NCI-H460 (cell line): ENCODE measurements around the gene TMEM259. TPM values are rescaled to one million over a fixed set of nuclear protein-coding genes. Genes with fewer than 3 reads are reported as not detected.
A peak's percentile ranks its signal among the peaks of the same experiment; 100 is the strongest.

Source experiments
- DNase-seq: peaks from one replicate; pipeline ENCODE4 v3.0.0-alpha.2; 2016; ENCODE audit warnings: low read depth; ENCODE audit errors: extremely low read depth
- total RNA-seq: library from RNA; depleted of rRNA; stranded (reverse); fragments of >200 nt; shearing (Covaris generic); gene quantifications from 2 replicates; pipeline ENCODE4 v1.2.3, GENCODE V29; 2014

The TMEM259 gene
- total RNA-seq, 1 experiment from 2014 or later, result 95.8 TPM

GRCh38 chr19:990746-991145 lies 30.2 kb downstream of the TMEM259 start:
- DNase-seq, result no peak

GRCh38 chr19:990119-990571 lies 30.8 kb downstream of the TMEM259 start:
- no peak for DNase-seq

DNA sequence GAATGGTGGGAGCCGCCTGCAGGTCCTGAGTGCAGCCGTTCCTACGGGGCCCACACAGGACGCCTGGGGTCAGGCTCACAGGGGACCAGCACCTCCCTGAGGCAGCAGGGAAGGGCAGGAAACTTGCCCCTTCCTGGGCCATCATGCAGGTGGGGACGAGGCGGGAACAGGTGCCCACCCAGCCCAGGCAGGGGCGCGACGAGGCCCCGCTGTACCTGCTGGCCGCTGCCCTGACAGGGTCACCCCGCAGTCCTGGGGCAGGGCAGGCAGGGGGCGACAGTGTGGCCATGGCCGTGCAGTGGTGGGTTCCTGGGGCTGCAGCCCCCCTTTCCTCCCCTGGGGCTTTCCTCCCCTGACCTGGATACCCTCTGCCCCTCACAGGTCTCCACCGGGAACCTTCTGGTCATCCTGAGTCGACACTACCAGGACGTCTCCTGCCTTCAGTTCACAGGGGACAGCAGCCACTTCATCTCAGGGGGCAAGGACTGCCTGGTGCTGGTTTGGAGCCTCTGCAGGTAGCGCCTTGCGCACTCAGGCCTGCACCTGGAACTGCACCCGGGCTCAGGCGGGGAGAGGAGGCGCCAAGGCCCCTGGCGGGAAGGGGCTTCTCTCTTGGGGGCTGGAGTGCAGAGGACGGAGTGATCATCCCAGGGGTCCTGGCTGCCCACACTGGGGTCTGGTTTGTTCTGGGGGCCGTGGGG lies 31.4 kb downstream of the TMEM259 start:
- DNase-seq, result no peak

DNA sequence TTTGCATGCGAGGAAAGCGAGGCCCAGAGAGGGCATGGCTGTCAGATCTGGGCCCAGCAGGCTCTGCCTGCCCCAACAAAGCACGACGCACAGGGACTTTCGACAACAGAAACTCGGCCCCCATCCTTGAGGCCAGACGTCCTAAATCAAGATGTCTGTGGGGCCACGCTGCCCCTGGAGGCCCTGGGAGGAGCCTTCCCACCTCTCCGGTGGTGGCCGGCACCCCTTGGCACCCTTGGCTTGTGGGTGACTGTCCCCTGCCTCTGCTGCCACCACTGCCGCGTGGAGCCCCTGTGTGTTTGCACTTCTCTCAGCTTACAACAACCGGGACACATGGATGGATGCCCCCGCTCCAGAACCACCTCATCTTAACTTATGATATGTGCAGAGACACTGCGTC lies 32.4 kb downstream of the TMEM259 start:
- no peak for DNase-seq

- no peak for DNase-seq
Observed at GRCh38 chr19:988081-988480, 32.8 kb downstream of the TMEM259 start.

GRCh38 chr19:986083-986482 lies 34.8 kb downstream of the TMEM259 start:
- DNase-seq, result no peak

DNA sequence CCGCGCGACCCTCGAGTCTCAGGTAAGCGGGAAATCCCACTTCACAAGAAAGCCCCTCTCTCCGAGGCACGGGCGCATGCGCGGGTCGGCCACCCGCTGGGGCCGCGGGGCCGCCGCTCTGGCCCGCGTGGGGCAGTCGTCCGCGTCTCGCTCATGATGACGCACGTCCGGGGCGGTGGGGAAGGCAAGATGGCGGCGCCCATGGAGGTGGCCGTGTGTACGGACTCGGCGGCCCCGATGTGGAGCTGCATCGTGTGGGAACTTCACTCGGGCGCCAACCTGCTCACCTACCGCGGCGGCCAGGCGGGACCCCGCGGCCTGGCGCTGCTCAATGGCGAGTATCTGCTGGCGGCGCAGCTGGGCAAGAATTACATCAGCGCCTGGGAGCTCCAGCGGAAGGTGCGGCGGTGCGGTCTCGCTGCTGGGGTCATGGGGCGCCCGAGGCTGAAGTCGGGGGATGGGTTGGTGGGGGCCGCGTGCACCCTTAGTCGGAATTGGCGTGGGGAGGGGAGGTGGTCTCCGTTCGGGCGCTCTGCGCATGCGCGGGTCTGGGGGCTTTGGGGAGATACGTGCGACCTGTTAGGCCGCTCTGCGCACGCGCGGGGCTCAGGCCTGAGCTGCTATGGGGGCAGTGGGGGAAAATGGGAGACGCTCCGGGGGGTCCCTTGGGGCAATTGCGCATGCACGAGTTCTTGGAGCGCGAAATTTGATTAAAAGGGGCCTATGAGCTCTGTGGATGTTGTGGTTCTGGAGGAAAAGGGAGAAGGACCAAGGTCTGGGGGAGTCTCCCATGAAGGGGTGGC lies 36.6 kb downstream of the TMEM259 start, which contains the start of gene WDR18:
Gene WDR18, plus strand, starts transcription at position 181 of the 803 bp plus-strand sequence. Its CDS starts 9 bp downstream, at position 190.
- peak; percentile 81 for DNase-seq

DNA sequence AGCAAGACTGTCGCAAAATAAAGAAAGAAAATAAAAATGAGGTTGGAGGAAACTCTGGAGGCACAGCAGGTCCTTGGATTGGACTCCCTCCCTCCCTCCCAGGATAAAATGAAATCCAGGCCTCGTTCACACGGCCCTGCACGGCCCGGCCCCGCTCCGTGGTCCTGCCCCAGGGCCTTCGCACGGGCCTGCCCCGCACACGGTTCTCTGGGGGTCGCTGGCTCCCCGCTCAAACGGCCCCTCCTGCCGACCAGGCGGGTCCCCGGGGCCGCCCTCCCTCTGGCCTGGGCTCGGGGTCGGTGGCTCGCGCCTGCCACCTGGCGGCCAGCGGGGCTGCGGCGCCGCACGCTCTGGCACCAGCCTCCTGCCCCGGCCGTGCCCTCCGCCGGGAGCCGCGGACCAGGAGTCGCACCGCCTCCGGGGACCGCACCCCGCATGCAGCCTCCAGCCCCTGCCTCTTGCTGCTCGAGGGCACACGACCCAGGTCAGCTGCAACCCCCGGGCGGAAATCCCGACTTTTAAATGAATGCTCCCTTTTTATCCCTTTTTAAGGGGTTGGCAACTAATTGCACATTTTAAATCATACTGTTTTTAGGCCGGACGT lies 38.3 kb downstream of the TMEM259 start:
- DNase-seq, result peak; percentile 50

DNA sequence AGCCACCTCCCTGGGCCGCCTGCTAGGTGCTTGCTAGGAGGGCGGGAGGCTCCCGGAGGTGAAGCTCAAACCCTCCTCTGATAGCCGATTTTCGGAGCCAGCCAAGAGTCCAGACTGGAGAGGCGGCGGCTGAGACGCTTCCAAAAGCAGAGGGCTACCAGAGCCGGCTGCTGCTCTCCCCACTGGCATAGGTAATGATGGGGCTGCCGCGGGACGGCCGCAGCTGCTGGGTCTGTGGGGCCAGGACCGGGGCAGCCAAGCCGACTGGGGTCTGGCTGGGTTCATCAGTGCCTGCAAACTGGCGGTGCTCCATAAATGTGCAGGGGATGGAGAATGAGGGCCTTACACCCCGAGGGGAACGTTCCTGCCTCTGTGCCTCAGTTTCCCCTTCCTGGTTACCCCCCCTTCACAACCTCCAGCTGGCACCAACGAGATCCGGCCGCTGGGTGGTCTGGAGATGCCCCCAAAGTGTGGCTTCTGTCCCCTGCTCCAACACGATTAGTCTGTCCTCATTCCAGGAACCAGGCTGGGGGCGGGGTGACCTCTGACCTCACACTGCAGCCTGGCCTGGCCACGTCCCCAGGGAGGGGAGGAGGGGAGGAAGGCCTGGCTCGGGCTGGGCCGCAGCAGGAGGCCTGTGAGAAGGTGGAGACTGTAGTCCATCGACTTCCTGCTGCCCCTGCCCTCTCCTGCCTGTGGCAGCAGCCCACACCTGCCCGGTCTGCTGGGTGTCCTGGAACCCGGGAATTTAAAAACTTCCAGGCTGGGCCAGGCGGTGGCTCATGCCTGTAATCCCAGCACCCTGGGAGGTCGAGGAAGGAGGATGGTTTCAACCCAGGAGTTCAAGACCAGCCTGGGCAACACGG lies 40.6 kb downstream of the TMEM259 start:
- DNase-seq, result no peak

DNA sequence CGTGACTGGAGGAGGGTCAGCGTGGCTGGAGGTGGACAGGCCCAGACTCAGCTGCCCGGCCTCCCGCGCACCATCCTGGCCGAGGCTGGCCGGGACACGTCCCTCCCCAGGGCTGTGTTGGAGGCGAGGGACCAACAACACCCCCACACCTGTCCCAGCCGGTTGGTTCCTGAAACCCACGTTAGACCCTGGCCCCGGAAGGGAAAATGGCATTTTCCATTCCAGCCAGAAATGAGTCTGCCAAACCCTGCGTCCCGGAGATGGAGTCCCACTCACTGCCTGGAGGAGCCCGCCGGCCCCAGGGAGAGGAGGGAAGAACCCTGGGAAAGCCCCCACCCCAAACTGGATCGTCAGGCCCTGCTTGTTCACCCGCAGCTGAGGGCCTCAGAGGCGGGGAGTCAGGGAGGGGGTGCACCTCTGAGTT lies 41.6 kb downstream of the TMEM259 start:
- DNase-seq, result no peak

DNA sequence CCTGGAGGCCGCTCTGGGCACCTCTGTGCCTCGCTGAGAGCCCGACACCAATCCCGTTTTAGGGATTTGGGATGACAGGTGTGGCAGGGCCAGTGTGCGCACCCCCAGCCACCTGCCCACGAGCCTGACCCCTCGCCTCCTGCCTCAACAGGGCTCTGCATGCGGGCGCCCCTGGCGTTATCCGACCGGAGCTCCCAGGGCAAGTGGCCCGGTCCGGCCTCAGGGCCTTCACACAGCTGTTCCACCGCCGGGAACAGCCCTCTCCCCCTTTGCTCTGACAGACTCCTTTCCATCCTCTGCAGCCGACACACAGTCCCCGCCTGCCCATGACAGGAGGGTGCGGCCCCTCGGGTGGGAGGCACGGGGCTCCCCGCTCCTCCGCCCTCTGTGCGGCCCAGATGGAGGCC lies 43.9 kb downstream of the TMEM259 start:
- no peak for DNase-seq

DNA sequence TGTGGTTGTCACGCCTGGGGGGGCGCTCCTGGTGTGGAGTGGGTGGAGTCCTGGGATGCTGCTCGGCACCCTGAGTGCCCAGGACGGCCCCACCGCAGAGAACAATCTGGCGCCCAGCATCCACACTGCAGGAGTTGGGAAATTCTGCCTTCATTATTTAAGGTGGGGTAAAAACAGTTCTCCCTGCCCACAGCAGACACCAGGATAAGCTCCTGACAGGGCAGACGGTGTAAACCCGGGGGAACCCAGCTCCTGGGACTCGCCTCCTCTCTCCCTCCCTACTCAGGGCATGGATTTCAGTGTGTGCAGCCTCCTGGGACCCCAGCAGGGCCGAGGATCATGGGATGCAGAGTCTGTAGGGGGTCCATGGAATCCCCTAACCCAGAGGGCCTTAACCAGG lies 44.4 kb downstream of the TMEM259 start:
- DNase-seq, result no peak

- no peak for DNase-seq
Observed at GRCh38 chr19:974564-975257, 46.2 kb downstream of the TMEM259 start.

- DNase-seq, result no peak
Observed at GRCh38 chr19:973726-974563, 47.0 kb downstream of the TMEM259 start.

- DNase-seq, result no peak
Observed at GRCh38 chr19:972281-972680, 48.6 kb downstream of the TMEM259 start.

DNA sequence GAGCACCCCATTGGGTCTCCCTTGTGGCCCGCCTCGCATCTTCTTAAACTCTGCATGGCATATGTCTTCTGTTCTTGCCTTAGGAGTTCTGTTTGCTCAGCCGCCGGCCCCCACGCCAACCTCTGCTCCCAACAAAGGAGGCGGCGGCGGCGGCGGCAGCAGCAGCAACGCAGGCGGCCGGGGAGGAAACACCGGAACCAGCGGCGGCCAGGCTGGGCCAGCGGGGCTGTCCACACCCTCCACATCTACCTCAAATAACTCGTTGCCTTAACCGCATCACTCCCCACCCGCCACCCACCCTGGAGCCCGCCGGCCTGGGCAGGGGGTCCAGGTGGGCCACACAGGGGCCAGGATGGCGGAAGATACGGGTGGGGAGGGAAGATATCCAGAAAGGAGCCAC lies 49.1 kb downstream of the TMEM259 start:
- DNase-seq, result no peak

GRCh38 chr19:970695-971094 lies 50.2 kb downstream of the TMEM259 start:
- no peak for DNase-seq

GRCh38 chr19:966485-967088 lies 54.3 kb downstream of the TMEM259 start:
- DNase-seq, result no peak
